NB4 (cell line): ENCODE measurements around the gene PTPRD.

ENCODE experiments used
- DNase-seq: peaks from one replicate; pipeline ENCODE4 v3.0.0; 2010; ENCODE audit warnings: low read depth
- H3K4me3 ChIP-seq: one replicate; pipeline ENCODE4 v1.5.1; 2011; ENCODE audit warnings: mild to moderate bottlenecking, low read depth, low read length, moderate library complexity
- MYC ChIP-seq: IDR thresholded peaks from 2 replicates; pipeline ENCODE4 v1.6.1; 2011; ENCODE audit warnings: low read depth, low read length
- POLR2A ChIP-seq: IDR thresholded peaks from 2 replicates; pipeline ENCODE4 v1.6.1; 2011; ENCODE audit warnings: mild to moderate bottlenecking; ENCODE audit not compliant: insufficient read length; ENCODE audit errors: extremely low read depth
- TF ChIP-seq, protein P1 (sequence below): IDR thresholded peaks from one replicate; pipeline ENCODE4 v1.5.1; 2012; ENCODE audit warnings: low read depth, low read length
- TF ChIP-seq, protein P2 (sequence below): IDR thresholded peaks from 2 replicates; pipeline ENCODE4 v1.6.1; 2011; ENCODE audit warnings: low read depth, low read length

PTPRD gene

DNA sequence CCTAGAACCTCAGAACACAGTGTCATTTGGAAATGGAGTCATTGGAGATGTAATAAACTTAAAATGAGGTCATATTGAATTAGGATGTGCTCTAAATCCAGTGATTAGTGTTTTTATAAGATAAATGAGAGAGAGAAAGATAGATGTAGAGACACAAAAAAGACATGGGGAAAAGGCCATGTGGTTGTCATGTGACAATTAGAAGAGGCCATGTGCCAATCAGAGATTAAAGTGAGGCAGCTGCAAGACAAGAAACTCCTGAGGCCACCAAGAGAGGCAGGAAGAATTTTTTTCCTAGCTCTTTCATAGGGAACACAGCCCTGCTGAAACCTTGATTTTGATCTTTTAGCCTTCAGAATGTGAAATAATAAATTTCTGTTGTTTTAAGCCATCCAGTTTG, 1307.2 kb downstream of the PTPRD start:
- no peak for TF ChIP-seq POLR2A
- TF ChIP-seq MYC = no peak
- TF ChIP-seq, protein P1, sequence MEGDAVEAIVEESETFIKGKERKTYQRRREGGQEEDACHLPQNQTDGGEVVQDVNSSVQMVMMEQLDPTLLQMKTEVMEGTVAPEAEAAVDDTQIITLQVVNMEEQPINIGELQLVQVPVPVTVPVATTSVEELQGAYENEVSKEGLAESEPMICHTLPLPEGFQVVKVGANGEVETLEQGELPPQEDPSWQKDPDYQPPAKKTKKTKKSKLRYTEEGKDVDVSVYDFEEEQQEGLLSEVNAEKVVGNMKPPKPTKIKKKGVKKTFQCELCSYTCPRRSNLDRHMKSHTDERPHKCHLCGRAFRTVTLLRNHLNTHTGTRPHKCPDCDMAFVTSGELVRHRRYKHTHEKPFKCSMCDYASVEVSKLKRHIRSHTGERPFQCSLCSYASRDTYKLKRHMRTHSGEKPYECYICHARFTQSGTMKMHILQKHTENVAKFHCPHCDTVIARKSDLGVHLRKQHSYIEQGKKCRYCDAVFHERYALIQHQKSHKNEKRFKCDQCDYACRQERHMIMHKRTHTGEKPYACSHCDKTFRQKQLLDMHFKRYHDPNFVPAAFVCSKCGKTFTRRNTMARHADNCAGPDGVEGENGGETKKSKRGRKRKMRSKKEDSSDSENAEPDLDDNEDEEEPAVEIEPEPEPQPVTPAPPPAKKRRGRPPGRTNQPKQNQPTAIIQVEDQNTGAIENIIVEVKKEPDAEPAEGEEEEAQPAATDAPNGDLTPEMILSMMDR = no peak
- TF ChIP-seq, protein P2, sequence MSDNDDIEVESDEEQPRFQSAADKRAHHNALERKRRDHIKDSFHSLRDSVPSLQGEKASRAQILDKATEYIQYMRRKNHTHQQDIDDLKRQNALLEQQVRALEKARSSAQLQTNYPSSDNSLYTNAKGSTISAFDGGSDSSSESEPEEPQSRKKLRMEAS = no peak

DNA sequence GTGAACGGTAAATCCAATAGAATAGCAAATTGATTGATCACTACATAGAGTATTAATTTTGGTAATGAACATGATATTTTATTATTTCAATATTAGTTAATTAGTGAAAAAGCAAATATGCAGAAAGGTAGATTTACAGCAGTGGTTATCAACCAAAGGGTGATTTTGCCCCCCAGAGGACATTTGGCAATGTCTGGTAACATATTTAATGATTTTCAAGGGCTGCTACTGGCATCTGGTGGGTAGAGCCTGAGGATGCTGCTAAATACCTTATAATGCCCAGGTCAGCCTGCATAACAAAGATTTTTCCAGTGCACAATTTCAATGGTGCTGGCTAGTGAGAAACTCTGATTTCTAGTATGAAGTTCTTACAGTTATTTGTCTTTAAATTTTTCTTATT, 1313.7 kb downstream of the PTPRD start:
- TF ChIP-seq POLR2A = no peak
- no peak for TF ChIP-seq MYC
- TF ChIP-seq, protein P1 = no peak
- TF ChIP-seq, protein P2 = no peak
- no peak overlapping the region for H3K4me3 ChIP-seq
- DNase-seq = no peak

More for the DNA sequence above, 1307.2 kb downstream of the PTPRD start:
- H3K4me3 ChIP-seq = no peak overlapping the region
- DNase-seq = no peak

DNA sequence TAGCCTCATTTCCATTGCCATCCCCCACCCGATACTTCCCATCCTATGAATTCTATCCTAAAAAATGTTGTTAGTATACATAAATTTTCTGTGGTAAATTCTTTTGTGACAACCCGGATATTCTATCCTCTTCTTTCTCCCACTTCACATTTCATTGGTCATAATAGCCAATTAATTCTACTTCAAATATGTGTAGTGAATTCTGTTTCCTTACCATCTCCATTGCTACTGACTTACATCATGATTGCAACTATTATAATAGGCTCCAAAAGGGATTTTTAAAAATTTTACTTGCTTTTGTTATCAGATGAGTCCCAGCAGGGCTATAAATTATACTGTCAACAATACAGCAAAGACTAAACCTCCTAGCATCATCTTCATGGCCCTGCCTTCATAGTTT, 1326.8 kb downstream of the PTPRD start:
- TF ChIP-seq MYC (no peak), POLR2A (no peak)
- TF ChIP-seq, protein P1 = no peak
- TF ChIP-seq, protein P2 = no peak
- no peak overlapping the region for H3K4me3 ChIP-seq

DNA sequence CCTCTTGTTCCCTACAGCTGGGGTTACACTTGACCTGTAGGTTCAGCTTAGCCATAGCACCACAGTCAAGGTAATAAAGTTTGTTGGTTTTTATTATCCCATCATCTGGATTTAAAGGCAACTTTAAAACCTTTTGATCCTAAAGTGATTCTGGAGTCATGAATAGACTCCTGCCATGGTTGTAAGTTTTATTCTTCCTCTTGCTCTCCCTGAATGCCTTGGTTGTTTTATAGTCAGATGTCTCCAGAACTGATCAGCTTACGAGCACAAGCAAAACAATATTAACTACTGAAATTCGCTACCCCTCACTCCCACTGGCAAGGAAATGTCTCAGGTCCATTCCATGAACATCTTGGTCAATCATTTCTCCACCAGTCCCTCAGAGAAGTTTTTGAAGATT, 1328.6 kb downstream of the PTPRD start:
- DNase-seq = no peak
- no peak overlapping the region for H3K4me3 ChIP-seq
- TF ChIP-seq, protein P2 = no peak
- no peak for TF ChIP-seq POLR2A
- TF ChIP-seq MYC = no peak
- TF ChIP-seq, protein P1 = no peak

More for the DNA sequence above, 1326.8 kb downstream of the PTPRD start:
- no peak for DNase-seq

DNA sequence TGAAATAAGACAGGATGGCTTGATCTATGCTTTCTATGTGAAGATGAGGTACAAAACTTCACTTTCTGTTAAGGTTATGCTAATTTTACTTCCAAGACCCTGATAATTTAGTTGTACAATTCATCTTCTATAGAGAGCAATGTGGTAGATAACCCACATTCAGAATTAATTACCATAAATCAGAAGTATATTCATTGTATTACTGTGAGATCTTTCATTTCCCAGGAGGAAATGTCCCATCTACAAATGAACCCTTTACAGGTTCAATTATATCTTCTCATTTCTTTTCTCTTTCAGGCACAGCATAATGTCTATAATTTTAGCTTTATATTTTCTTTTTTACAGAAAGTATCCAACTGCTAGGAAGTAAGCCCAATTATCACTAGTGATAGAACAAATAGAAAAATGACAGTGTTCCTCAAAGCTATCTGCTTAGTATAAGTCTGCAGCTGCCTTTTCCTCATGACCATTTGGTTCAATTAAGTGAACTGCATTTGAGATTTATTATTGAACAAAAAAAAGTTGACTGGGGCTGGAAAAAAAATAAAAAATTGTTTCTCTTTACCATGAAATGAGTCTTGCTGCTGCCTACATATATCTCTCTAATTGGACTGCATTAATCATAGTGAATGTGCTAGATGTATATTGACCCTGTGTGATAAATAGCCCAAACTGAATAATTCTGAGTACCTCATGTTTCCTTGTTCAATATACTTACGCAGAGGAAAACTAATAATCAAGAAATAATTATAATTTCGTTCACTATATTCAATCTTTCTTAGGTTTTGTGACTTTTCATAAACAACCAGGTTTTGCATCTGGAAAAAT, 1329.4 kb downstream of the PTPRD start:
- no peak overlapping the region for H3K4me3 ChIP-seq
- no peak for TF ChIP-seq POLR2A
- TF ChIP-seq, protein P2 = no peak
- TF ChIP-seq, protein P1 = no peak
- no peak for TF ChIP-seq MYC
- no peak for DNase-seq
